Measurements from ENCODE around the gene CYB561.

The CYB561 gene

DNA sequence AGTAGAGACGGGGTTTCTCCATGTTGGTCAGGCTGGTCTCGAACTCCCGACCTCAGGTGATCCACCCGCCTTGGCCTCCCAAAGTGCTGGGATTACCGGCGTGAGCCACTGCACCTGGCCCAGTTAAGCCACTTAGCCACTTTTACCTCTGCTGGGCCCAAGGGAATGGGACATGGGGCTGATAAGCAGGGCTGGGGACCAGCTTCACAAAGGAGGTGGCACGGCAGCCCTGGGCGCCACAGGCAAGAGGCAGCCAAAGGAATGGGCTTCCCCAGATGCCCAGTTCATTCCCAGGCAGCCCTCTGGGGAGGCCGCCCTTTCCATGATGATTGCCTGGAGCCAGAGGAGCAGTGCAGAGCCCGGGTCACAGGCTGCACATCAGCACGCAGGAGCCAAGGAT is 5.0 kb upstream of the CYB561 start:
- no peak for DNase-seq (ENCODE audit: low spot score)

DNA sequence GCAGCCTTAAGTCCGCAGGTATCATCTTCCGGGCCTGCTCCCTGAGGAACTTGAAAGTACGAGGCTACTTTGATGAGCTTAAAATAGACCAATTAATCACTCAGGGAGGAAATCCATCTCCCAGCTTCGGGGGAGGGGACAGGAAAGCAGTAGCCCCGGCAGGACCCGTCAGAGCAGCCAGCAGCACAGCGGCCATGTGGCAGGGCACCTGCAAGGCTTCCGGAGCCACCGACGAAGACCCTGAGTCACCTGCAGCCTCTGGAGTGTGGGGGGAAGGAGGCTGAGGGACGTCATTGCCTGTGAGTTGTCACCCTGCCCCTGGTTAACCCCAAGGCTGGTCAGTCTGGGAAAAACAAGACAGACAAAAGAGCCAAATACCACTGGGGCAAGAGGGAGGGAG is 4.4 kb upstream of the CYB561 start:
- DNase-seq (ENCODE audit: low spot score): no peak

DNA sequence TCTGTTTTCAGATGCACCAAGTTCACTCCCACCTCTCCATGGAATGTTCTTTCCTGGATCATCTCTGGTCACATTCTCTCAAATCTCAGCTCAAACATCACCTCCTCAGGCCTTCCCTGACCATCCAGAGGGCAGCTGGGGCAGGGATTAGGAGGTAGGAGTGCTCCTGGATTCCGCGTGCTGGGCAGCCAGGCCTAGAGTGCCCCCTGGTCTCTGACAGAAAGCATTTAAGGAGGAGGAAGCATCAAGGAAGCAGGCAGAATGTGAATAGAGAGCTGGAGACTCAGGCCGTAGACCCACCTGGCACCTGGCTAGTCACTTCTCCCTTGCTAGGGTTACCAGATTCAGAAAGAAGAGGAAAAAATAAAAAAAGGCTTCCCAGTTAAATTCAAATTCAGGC is 2.5 kb upstream of the CYB561 start:
- DNase-seq (ENCODE audit: low spot score): no peak

DNA sequence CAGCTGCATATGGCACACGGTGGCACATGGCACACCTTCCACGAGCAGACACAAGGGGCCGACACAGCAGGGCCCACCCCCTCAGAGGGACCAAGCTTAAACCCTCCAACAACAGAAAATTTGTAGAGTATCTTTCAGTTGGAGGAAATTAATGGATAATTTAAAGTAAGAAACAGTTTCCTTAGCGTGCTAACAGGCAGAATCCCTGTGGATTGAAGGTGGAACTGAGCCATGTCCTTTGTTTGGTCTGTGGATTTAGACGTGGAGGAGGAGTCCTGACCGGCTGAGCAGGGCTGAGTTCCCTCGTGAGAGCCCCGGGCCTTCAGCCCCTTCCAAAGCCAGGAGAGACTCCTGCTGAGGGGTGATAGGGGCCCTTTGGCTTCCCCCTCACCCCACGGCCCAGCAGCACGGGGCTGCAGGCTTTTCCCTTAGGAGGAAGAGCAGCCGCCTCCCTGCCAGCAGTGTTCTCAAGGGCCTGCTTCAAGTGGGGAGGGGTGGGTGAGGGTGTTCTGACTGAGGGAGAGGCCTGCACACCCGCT is 1.4 kb upstream of the CYB561 start:
- DNase-seq (ENCODE audit: low spot score): no peak

DNA sequence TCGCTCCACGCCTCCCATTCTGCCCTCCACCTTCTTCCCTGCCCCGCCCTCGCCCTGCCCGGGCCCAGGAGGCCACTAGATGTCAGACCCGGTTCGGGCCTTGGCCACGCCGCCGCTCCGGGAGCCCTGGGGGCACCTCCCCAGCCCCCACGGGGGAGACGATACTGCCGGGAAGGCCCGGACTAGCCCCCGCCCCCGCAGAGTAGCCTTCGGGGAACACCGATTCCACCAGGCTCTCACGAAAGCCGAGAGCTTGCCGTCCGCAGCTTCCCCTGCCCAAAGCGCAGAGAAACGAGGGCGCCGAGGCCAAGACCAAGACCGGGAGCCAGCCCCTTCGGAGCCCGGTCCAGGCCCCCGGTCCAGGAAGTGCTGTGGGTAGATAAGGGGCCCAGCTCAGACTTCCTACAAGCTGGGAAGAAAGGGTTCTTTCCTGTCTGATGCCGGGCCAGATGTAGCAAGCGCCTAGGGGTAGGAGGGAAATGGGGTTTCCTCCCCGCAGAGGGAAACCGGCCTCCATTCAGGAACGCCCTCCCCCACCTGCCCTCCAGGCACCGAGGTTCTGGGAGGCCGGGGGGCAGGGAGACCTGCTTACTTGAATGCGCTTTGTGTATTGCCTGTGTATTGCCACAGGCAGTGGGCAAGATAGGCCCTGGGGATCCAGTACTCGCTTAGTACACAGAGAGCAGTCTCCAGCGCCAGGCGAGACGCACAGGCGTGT is 806 bp upstream of the CYB561 start:
- DNase-seq (ENCODE audit: low spot score): peak; percentile 36

DNA sequence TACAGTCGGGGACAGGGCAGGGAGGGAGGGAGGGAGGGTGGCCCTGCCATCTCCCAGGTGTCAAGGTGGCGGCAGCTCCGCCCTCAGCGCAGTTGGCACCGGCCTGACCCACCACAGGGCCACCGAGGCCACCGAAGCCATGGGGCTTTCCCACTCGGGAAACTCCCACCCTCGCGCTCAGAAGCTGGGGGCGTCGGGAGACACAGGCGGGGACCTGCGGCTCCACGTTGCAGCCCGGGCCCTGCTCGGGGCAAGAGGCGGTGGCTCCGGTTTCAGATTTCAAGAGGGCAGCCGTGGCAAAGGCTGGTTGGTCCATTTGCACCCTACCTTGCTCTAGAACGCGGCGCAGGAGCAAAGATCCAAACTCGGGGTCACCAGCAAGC is 544 bp downstream of the CYB561 start:
- DNase-seq (ENCODE audit: low spot score): peak; percentile 69

DNA sequence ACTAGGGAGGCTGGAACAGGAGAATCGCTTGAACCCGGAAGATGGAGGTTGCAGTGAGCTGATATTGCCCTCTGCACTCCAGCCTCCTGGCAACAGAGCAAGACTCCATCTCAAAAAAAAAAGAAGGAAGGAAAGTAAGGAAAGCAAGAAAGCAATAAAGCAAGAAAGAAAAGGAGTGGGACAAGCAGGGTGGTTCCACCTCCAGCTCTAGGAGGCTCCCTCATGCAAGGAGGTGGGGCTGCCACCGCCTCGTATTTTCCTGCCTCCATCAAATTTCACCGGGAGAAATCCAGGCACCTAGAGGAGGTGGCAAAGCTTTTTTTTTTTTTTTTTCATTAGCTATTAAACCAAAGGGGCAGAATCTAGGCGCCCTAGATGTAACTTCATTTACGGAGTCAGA is 1.0 kb downstream of the CYB561 start:
- no peak for DNase-seq (ENCODE audit: low spot score)

DNA sequence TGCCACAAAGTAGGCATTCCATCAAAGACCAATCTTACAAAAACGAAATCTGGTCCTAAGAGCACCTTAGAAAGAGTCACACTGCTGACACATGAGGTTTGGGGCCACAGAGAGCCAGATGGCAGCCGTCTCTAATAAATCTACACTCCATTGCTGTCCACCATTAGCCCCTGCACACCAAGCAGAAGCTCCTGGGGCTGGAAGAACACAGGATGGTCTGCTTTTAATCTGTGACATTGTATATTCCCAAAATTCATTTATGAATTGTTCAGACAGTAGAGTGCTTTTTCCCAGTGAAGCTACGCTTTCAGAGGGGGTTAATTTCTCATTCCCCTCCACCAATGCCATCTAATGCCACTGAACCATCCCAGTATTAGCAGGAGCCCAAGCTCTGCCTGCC is 1.6 kb downstream of the CYB561 start:
- no peak for DNase-seq (ENCODE audit: low spot score)

DNA sequence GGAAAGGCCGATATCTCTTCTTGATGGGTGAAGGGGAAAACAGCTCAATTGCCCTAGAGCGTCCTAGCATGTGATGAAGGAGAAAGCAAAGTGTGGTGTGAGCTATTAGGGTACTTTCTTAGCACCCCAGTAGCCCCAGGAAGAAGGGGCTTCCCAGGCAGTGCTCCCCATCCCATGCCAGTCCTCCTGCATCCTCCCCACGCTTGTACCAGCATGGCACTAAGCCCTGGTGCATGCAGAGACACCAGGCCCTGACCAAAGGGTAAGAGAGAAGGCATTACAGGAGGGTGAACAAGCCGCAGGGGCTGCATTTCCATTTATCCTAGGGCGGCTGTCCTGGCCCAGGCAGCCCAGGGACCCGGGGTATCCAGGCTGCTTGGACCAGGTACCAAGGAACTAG is 3.1 kb downstream of the CYB561 start:
- no peak for DNase-seq (ENCODE audit: low spot score)

DNA sequence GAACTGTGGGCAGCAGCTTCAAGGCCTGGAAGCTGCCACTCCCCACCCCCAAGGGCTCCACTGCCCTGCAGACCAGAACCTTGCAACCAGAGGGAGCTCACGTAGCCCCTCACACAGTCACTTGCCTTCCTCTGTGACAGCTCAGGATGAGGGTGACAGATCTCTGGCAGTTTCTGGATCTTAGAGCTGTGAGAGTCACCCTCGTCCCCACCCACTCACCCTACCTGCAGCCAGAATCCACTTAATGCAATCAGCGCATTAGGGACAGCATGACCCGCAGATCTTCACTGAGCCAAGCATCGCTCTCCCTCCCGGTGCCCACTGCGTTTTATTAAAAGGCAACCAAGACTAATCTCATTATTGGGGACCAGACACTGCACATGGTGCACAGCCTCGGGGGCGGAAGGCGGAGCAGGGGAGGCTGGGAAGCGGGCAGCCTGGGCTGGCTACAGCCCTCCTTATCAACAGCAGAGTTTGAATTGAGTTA is 3.5 kb downstream of the CYB561 start:
- DNase-seq (ENCODE audit: low spot score): no peak

DNA sequence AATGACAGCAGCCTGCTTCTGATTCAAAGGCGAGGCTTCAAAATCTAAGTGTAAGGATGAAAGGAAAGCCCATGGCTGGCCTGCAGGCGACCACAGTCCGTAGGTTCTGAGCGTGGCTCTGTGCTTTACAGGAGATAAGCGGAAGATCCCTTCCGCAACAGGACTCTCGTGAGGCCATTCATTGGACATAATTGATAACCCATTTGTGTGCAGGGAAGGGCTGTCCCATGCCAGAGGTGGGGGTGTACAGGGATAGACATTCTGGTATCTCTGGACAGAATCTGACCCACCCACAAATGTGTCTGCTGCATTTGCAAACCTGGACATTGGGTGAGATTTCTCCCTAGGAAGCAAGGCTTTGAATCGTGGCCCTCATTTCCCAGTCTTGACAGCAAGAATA is 4.0 kb downstream of the CYB561 start:
- DNase-seq (ENCODE audit: low spot score): no peak

DNA sequence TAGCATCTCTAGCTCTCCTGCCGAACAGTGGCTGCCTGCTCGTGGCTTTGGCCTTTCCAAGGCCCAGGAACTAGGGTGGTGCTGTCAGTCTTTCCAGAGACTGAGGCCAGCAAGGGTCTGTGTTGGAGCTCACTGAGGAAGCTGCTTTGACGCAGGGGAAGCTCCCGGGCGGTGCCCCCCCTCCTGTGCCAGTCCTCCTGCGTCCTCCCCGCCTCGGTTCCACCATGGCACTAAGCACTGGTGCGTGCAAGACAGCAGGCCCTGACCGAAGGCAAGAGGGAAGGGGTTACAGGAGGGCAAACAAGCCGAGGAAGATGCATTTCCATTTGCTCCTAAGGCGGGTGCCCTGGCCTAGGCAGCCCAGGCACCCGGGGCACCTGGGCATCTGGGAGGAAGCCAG is 4.5 kb downstream of the CYB561 start:
- no peak for DNase-seq (ENCODE audit: low spot score)

DNA sequence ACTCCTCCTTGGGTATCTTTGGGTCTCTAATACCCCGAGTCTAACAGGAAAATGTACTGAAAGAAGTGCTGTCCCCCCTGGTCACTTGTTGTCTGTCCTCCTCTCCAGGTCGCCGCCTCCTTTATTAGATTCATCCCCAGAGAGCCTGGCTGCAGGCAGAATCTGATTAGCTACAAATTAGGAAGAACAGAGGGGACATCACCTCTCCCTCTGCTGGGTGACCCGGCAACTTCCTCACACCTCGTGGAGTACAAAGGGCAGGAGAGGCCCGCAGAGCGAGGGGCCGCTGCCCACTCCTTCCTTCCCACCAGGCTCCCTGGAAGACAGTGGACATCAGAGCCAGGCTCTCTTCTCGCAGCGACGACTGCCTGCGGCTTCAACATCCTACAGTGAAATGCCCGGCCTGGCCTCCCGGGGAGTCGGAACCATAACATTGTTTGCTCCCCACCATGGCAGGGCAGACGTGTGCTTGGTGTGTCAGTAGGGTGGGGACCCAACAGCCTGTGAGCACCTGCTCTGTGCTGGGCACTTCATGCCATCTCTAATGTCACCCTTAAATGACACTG is 5.3 kb downstream of the CYB561 start:
- DNase-seq (ENCODE audit: low spot score): no peak

DNA sequence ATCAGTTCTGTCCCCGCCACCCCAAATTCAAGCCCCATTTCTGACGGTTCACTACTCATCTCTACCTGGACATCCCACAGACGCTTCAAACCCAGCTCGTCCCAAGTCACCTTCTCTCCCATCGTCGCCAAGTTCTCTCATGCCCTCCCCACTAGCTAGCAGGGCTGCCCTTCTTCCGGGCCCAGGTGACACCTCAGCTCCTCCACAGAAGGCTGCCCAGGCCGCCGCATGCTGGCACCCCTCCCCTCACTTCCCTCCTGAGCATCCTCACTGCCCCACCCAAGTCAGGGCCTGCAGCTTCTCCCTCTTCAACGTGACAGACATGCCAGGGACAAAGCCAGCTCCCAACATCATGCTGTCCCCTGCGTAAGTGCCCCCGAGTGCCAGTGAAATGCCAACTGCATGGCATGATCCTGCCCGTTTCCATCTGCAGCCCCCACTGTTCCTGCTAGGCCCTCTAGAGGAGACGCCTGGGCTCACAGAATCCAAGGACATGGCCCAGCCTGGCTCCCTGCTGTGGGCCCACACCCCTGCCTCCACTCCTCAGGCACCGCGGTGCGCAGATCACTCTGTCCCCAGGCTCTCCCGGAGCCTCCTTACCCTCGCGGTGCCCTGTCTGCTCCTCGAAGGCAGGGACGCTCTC is 5.9 kb downstream of the CYB561 start:
- DNase-seq (ENCODE audit: low spot score): peak; percentile 44

DNA sequence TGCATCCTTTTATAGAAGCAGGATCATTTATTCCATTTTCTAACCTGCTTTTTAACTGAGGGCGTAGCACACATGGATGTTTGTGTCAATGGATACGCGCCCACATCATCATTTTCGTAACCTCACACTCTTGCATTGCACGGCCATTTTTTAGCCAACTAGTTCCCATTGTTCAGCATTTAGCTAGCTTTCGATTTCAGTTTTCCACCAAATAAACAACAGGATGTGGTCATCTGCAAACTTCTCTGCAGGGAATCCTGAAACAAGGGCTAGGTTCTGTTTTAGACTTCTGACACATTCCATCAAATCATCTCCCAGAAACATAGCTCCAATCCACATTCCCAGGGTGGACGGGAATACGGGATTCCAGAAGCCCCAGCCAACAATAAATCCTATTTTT is 6.4 kb downstream of the CYB561 start:
- peak; percentile 50 for DNase-seq (ENCODE audit: low spot score)

DNA sequence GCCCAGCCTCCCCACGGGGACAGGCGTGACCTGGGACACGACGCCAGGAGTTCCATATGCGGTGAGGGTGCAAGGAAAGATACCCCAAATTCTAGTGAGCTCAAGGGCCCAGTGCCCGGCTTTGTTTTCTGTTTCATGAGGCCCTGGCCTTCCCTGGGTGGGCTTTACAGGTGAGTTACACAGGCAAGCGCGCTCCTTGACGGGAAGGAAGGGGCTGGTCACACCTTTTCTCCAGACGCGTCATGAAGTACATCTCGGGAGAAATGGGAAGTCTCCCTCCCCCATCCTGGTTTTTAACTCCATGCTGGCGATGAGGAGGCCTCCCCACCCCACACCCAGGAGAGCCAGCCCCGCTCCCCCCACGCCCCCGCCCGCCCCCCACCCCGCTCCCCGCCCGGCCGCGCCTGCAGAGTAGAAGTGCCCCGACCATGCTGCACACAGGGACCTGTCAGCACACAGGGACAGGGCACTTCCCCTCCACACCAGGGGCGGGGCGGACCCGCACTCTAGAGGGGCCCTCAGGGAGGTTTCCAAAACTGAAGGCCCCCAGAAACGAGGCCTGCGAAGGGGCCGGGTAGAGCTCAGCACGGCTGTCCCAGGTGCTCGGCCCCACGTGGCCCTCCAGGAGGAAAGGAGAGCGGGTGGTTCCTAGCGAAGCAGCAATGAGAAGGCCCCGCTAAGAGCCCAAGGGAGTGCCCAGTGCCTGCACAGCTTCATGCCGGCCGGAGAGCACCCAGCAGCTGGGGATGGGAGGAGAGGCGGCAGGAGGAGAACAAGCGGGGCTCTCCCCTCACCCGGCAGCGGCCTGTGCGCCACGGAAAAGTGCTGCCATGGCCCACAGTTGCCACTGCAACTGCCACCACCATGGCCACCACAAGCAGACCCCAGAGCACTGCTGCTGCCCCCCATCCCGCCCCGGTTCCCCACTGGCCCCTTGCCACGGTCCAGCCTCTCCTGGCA is 7.7 kb downstream of the CYB561 start:
- DNase-seq (ENCODE audit: low spot score): no peak

DNA sequence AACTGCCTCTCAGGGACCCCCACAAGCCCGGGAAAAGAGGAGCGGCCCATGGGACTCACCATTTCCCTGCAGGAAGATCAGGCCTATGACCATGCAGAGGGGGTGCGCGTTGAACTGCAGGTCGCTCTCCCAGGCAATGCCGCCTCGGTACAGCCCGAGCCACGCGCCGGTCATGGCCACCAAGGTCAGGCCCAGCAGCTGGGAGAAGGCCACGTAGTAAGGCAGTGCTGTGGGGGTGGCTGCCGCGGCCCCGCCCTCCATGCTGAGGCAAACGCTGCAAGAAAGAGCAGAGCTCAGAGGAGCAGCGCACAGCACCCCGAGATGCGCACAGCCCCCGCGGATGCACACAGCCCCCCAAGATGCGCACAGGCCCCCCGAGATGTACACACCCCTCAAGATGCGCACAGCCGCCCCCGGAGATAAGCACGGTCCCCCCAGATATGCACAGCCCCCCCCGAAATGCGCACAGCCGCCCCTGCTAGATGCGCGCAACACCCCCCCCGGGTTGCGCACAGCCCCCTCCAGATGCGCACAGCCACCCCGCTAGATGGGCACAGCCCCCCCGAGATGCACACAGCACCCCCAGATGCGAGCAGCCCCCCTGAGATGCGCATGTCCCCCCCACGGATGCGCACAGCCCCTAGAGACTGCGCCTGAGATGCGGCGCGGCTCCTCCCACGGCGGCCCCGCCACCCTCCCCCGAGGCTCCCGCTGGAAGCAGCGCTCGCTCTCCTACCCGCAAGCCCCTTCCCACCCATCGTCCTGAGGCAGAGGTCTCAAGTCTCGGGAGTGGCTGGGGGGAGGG is 8.6 kb downstream of the CYB561 start:
- no peak for DNase-seq (ENCODE audit: low spot score)

DNA sequence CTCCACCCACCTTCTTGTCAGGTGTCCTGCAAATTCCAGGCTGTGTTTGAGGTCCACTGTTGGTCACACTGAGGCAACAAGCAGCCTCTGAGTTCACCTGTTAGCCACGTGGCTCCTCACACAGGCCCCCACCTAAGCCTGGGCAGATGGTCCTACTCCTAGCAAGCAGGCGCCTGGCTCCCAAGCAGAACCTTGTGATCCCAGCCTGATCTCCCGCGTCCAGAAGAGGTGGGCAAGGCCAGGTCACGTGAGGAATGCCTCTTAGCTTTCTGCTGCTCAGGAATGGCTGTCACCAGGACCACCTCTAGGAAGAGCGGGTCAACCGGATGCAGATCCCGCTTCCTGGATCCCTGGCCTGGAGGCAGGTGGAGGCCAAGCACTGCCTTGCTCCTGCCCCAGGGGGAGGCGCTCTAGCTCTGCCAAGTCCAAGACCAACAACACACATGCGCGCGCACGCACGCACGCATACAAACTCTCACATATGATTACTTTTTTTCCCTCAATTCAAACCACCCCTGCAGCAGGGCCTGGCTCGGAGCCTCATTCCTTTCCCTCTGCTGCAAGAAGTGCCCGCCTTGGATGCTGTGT is 9.5 kb downstream of the CYB561 start:
- DNase-seq (ENCODE audit: low spot score): no peak

DNA sequence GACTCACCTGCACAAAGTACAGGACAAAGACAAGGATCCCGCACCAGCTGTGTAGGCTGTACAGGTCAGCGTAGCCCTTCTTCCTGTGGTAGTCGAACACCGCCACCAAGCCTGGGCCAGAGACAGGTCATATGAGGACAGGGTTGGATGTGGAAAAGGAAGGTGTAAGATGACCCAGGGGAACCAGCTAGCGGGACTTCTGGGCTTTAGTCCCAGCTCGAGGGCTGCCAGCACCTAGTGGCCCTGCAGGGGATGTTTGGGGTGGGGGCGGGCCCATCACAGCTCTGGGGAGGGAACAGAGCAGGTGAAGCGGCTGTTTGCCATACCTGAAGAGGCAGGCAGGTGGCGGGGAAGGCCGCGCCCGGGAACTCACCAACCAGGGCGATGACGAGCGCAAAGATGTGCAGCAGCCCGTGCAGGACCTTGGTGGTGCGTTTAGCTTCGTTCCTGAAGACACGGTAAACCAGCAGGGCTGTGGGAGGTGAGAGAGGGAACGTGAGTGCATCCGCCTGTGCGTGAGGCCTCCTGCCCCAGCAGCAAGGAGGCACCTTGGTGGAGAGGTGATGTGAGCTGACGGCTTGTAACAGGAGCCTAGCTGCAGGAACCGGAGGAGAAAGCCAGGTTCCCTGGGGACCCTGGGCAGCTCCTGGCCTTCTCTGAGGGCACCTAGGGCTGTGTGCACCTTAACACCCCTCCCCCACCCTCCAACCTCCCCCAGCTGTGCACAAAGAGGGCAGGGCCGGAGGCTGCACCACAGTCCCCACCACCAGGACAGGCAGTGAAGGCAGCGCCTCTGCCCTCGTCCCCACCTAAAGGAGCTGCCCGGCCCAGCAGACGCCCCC is 10.2 kb downstream of the CYB561 start:
- no peak for DNase-seq (ENCODE audit: low spot score)

Measured in CD4-positive, alpha-beta T cell treated with Interleukin-15 for 4 hours (primary cell).